HepG2 (cell line): ENCODE measurements around the gene METTL25. TPM values are rescaled to one million over a fixed set of nuclear protein-coding genes. Genes with fewer than 3 reads are reported as not detected.

Experiments
- CHD4 ChIP-seq: fragments of 200-600 bp; sonication (generic); IDR thresholded peaks from 2 replicates; pipeline ENCODE4 v1.7.0; 2017; ENCODE audit warnings: mild to moderate bottlenecking, low read length, borderline replicate concordance
- CREB1 ChIP-seq, 2 experiments: fragments of 450-650 bp in 1 of 2; IDR thresholded peaks; 2 replicates each; pipeline ENCODE4 v1.6.1; 2016 to 2017; ENCODE audit warnings: control low read depth in 1 of 2, mild to moderate bottlenecking in 1 of 2, missing compliant biosample characterization in 1 of 2, missing genetic modification characterization in 1 of 2
- EP300 ChIP-seq, 3 experiments: sonication (generic) in 1 of 3; formaldehyde crosslinking in 1 of 3; IDR thresholded peaks; 2 replicates each; pipeline versions ENCODE4 v1.5.1 to v1.6.1; 2011 to 2020; ENCODE audit warnings: low read depth in 2 of 3, low read length in 2 of 3, borderline replicate concordance in 1 of 3, improper control_type of control experiment in 1 of 3, mild to moderate bottlenecking in 1 of 3, missing genetic modification reagents in 1 of 3, moderate library complexity in 1 of 3
- ZBTB40 ChIP-seq, 2 experiments: fragments of 450-650 bp in 1 of 2; sonication (generic) in 1 of 2; formaldehyde crosslinking in 1 of 2; IDR thresholded peaks; 2 replicates each; pipeline versions ENCODE4 v1.6.1 to v1.8.0; 2016 to 2022; ENCODE audit warnings: antibody characterized with exemption in 1 of 2, mild to moderate bottlenecking in 1 of 2, missing genetic modification reagents in 1 of 2
- ZNF160 ChIP-seq: sonication (generic); formaldehyde crosslinking; IDR thresholded peaks from 2 replicates; pipeline ENCODE4 v1.8.0; 2022; ENCODE audit warnings: mild to moderate bottlenecking, inconsistent platforms, missing genetic modification reagents
- ZNF350 ChIP-seq: sonication (generic); formaldehyde crosslinking; IDR thresholded peaks from 2 replicates; pipeline ENCODE4 v1.4.0; 2020; ENCODE audit warnings: mild to moderate bottlenecking, low read depth, missing genetic modification reagents, borderline replicate concordance
- ZNF446 ChIP-seq: sonication (generic); formaldehyde crosslinking; IDR thresholded peaks from 2 replicates; pipeline ENCODE4 v1.5.0; 2020; ENCODE audit warnings: mild to moderate bottlenecking, missing genetic modification reagents
- ZNF850 ChIP-seq: sonication (generic); formaldehyde crosslinking; conservative IDR thresholded peaks from 2 replicates; pipeline ENCODE4 v1.9.0; 2021; ENCODE audit warnings: mild to moderate bottlenecking, missing genetic modification reagents
- ZSCAN30 ChIP-seq: sonication (generic); formaldehyde crosslinking; IDR thresholded peaks from 2 replicates; pipeline ENCODE4 v1.5.0; 2020; ENCODE audit warnings: mild to moderate bottlenecking, missing genetic modification reagents
- ZUFSP ChIP-seq: sonication (generic); formaldehyde crosslinking; IDR thresholded peaks from 2 replicates; pipeline ENCODE4 v1.9.0; 2021; ENCODE audit warnings: missing genetic modification reagents, mild to moderate bottlenecking, borderline replicate concordance
- polyA plus RNA-seq, 8 experiments: library from polyadenylated mRNA; depleted of rRNA in 3 of 8; stranded (reverse) in 7 of 8; unstranded in 1 of 8; fragments of >200 nt; fragmentation: Illumina TruSeq in 4 of 8; extraction: Trizol in 4 of 8; gene quantifications; 2 replicates each; pipeline versions ENCODE4 v1.2.1 to v1.2.3, GENCODE V29; 2011 to 2016; ENCODE audit warnings: low read depth in 4 of 8, missing spikeins in 1 of 8, mixed read lengths in 1 of 8; ENCODE audit not compliant: insufficient read depth in 1 of 8
- total RNA-seq, 5 experiments: library from RNA; depleted of rRNA; stranded (reverse); fragments of >200 nt; fragmentation: Illumina TruSeq; extraction: Trizol; gene quantifications; 2 replicates each; pipeline ENCODE4 v1.2.3, GENCODE V29; 2016; ENCODE audit warnings: low read depth in 1 of 5
- TF ChIP-seq, protein P1 (sequence below): sonication (generic); formaldehyde crosslinking; conservative IDR thresholded peaks from 2 replicates; pipeline ENCODE4 v1.8.0; 2022; ENCODE audit warnings: missing genetic modification reagents

Gene METTL25
- total and polyA plus RNA-seq, 2 of the 13 experiments (the other 11 are each of a cell fraction or from before 2014, with no cell fraction given), result 2.2 to 7.8 TPM

DNA sequence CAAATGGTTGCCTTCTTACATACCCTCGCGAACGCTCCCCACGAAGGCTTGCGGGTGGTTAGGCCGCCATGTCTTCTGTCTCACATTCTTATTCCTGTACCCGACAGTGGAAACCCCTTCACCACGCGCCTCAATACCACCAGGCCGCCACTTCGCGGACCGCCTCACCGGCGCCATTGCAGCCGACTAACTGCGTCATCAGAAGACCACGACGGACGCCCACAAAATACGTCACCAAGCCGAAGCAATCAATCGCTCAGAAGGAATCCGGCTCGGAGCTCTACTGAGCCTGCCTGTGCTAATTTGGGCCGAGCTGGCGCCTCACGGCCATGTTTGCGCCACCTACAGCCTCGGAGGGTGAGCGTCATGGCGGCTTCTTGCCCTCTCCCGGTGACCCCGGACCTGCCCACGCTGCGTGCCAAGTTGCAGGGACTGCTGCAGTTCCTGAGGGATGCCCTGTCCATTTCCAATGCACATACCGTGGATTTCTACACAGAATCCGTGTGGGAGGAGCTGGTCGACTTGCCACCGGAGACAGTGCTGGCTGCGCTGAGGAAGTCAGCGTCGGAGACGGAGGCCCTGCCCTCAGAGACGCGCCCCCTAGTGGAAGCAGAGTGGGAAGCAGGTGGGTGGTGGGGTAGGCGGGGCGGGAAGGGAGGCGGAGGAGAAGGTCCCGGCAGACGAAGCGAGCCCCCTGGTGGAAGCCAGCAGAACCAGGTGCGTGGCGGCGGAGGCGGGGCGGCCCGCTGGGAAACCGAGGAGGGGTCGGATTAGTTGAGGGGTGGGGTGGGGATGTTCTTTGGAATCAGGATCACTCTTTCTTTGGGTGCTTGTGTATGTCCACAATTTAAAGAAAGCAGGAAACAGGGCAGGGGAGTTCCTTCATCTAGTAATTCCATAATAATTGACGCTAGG, at the start of gene METTL25, which contains the start of gene CCDC59 (continued):
- TF ChIP-seq ZNF850 (CRISPR knock-in tag) (peak; percentile 90; the same call in 1 of the 2 replicates), ZNF446 (CRISPR knock-in tag) (no peak), EP300 (IDR thresholded peaks at IDR 0.05; ENCODE audit: low read depth in 2 of 2, low read length in 2 of 2) (peak; percentile 46; a peak in 1 of 4 replicates), EP300 (CRISPR knock-in tag; IDR thresholded peaks at IDR 0.05; ENCODE audit: borderline replicate concordance) (peak; percentile 61), ZUFSP (no peak), ZBTB40 (IDR thresholded peaks at IDR 0.05) (no peak), ZBTB40 (CRISPR knock-in tag; IDR thresholded peaks at IDR 0.05) (peak; percentile 66; the same call in 1 of the 2 replicates), CREB1 (IDR thresholded peaks at IDR 0.05) (peak; percentile 99), CREB1 (CRISPR knock-in tag; IDR thresholded peaks at IDR 0.05) (peak; percentile 100), ZNF160 (no peak; the same call in 1 of the 2 replicates), ZSCAN30 (peak; percentile 88; the same call in 1 of the 2 replicates), CHD4 (no peak), ZNF350 (peak; percentile 98)
- TF ChIP-seq, protein P1, sequence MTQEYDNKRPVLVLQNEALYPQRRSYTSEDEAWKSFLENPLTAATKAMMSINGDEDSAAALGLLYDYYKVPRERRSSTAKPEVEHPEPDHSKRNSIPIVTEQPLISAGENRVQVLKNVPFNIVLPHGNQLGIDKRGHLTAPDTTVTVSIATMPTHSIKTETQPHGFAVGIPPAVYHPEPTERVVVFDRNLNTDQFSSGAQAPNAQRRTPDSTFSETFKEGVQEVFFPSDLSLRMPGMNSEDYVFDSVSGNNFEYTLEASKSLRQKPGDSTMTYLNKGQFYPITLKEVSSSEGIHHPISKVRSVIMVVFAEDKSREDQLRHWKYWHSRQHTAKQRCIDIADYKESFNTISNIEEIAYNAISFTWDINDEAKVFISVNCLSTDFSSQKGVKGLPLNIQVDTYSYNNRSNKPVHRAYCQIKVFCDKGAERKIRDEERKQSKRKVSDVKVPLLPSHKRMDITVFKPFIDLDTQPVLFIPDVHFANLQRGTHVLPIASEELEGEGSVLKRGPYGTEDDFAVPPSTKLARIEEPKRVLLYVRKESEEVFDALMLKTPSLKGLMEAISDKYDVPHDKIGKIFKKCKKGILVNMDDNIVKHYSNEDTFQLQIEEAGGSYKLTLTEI, result no peak
